Measurements from ENCODE around the gene FAP. TPM values are rescaled to one million over a fixed set of nuclear protein-coding genes. Genes with fewer than 3 reads are reported as not detected.

FAP gene
- total and polyA plus RNA-seq, 2 of the 8 experiments (the other 6 are each of a cell fraction or from before 2014, with no cell fraction given), result not detected

DNA sequence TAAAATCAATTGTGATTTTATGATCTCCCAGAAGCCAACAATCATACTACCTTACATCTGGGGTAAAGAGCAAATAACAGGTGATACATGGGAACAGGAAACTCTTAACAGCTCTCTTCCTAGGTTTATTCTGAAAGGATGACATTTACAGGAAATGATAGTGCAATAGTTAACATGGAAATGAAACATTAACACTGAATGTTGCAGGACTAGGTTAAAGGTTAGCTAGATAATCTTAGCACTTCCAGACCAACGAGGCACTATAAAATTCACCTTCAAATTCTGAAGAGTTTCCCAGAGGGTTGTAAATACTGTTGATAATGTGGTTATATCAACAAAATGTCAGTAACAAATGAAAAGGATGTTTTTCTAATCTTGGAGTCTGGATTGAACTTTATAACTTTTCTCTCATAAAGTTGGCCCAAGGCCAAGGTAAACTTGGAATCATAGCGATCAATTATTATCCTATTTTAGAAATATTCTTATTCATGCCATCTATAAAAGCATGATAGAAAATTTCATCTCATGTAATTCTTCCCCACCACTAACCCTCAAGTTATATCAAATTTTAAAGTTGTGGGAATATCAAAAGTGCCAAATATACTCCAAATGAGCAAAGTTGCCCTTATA lies 58.3 kb downstream of the FAP start (continued):
- no peak for TF ChIP-seq E2F6 (IDR thresholded peaks at IDR 0.05)
- TF ChIP-seq KDM1A (IDR thresholded peaks at IDR 0.05; ENCODE audit: borderline replicate concordance, low read length), result no peak
- TF ChIP-seq SP4 (IDR thresholded peaks at IDR 0.05; ENCODE audit: low read length), result no peak
- TF ChIP-seq MAX (IDR thresholded peaks at IDR 0.05), result no peak
- TF ChIP-seq POLR2A (IDR thresholded peaks at IDR 0.05; ENCODE audit: control extremely low read depth in 1 of 2, low read depth in 2 of 2, low read length in 2 of 2), result no peak
- TF ChIP-seq RFX5 (IDR thresholded peaks at IDR 0.05; ENCODE audit: borderline replicate concordance, low read depth, low read length), result no peak
- no peak for TF ChIP-seq JUN (IDR thresholded peaks at IDR 0.05; ENCODE audit: low read depth, low read length)
- no peak for TF ChIP-seq ASH2L (IDR thresholded peaks at IDR 0.05; ENCODE audit: low read length)

Data from H1 (cell line).